COR-L47 (cell line): ENCODE results near the gene ABCC3.

Experiments
- DNase-seq: peaks from one replicate; lab custom pipeline; 2025; lab: John Stamatoyannopoulos, UW

The ABCC3 gene

GRCh38 chr17:50684612-50685333, 50.1 kb downstream of the ABCC3 start:
- no peak for DNase-seq

- no peak for DNase-seq
These were observed 50.6 kb downstream of the ABCC3 start for GRCh38 chr17:50685334-50685665.

GRCh38 chr17:50685691-50686493, 51.2 kb downstream of the ABCC3 start:
- DNase-seq: no peak

GRCh38 chr17:50686494-50687199, 52.0 kb downstream of the ABCC3 start:
- no peak for DNase-seq

- DNase-seq: no peak
These were observed 52.8 kb downstream of the ABCC3 start for GRCh38 chr17:50687200-50688066.

GRCh38 chr17:50688245-50688644, 53.6 kb downstream of the ABCC3 start:
- no peak for DNase-seq

GRCh38 chr17:50689251-50689650, 54.6 kb downstream of the ABCC3 start:
- no peak for DNase-seq

GRCh38 chr17:50689956-50690886, 55.5 kb downstream of the ABCC3 start:
- no peak for DNase-seq

- DNase-seq: no peak
These were observed 56.3 kb downstream of the ABCC3 start for GRCh38 chr17:50690887-50691549.

- no peak for DNase-seq
These were observed 57.1 kb downstream of the ABCC3 start for GRCh38 chr17:50691550-50692447.

- no peak for DNase-seq
These were observed 57.9 kb downstream of the ABCC3 start for GRCh38 chr17:50692448-50693035.

GRCh38 chr17:50693036-50693682, 58.5 kb downstream of the ABCC3 start:
- no peak for DNase-seq

- DNase-seq: no peak
These were observed 61.7 kb downstream of the ABCC3 start for GRCh38 chr17:50696365-50696879.

GRCh38 chr17:50697062-50697461, 62.4 kb downstream of the ABCC3 start:
- no peak for DNase-seq

GRCh38 chr17:50697663-50698272, 63.1 kb downstream of the ABCC3 start:
- DNase-seq: no peak

- DNase-seq: no peak
These were observed 64.7 kb downstream of the ABCC3 start for GRCh38 chr17:50699410-50699809.

- no peak for DNase-seq
These were observed 68.5 kb downstream of the ABCC3 start for GRCh38 chr17:50703162-50703561.
